K562 (cell line): ENCODE data around the gene MBP. TPM values are rescaled to one million over a fixed set of nuclear protein-coding genes. Genes with fewer than 3 reads are reported as not detected.

Experiments used
- ATAC-seq: fragments of 200-7000 bp; cut with Tn5 transposase; 3 replicates; pipeline ENCODE4 v1.9.1; 2020; ENCODE audit warnings: moderate library complexity
- BruUV-seq: library from RNA; stranded (reverse); fragments of 400-500 nt; replicated peaks from 2 replicates; lab custom pipeline; 2021; lab: Mats Ljungman, UMichigan
- CTCF ChIA-PET: fragments of 300-600 bp; formaldehyde crosslinking; extraction: SDS; loops from one replicate; lab custom pipeline; 2021; ENCODE audit warnings: low intra/inter-chr PET ratio; lab: Yijun Ruan, JAX
- POLR2A ChIA-PET: fragments of 300-600, 350-650 bp; sonication (Branson Sonifier 250); formaldehyde crosslinking; extraction: SDS; loops from one replicate; lab custom pipeline; 2021; ENCODE audit warnings: antibody characterized with exemption, inconsistent platforms; lab: Yijun Ruan, JAX
- DNase-seq, 4 experiments: peaks; one replicate each; pipeline versions ENCODE4 v3.0.0 to v3.0.0-alpha.2; 2011 to 2018; ENCODE audit warnings: low spot score in 3 of 4, mixed read lengths in 3 of 4; ENCODE audit errors: extremely low read depth in 1 of 4
- FAIRE-seq: peaks from 2 replicates; lab custom pipeline; 2011; peaks lifted over from hg19 to GRCh38; lab: Jason Lieb, UNC
- H2AFZ ChIP-seq: 2 replicates; pipeline ENCODE4 v1.6.0; 2011; ENCODE audit warnings: low read depth, low read length, control low read depth, inconsistent platforms
- H3K27ac ChIP-seq: fragments of 200-600 bp; 3 replicates; pipeline ENCODE4 v1.8.0; 2011; ENCODE audit warnings: low read depth, mild to moderate bottlenecking, control low read depth, inconsistent platforms, low read length, moderate library complexity, mixed read lengths; ENCODE audit errors: extremely low read depth
- H3K27me3 ChIP-seq, 2 experiments: fragments of 300-600 bp in 1 of 2; 2 replicates in 1 of 2; 3 replicates in 1 of 2; pipeline versions ENCODE4 v1.6.0 to v1.8.0; 2011; ENCODE audit warnings: inconsistent platforms in 2 of 2, low read length in 2 of 2, mild to moderate bottlenecking in 1 of 2, mixed read lengths in 1 of 2, moderate library complexity in 1 of 2; ENCODE audit not compliant: control insufficient read depth in 2 of 2, insufficient read depth in 2 of 2
- H3K36me3 ChIP-seq: fragments of 300-600 bp; 3 replicates; pipeline ENCODE4 v1.8.0; 2011; ENCODE audit warnings: mild to moderate bottlenecking, low read length, inconsistent platforms; ENCODE audit not compliant: control insufficient read depth, insufficient read depth
- H3K4me1 ChIP-seq, 2 experiments: fragments of 200-600 bp in 1 of 2; replicated peaks in 1 of 2; 2 replicates in 1 of 2; 3 replicates in 1 of 2; pipeline versions ENCODE4 v1.5.1 to v1.8.0; 2011; ENCODE audit warnings: inconsistent platforms in 2 of 2, low read length in 2 of 2, mild to moderate bottlenecking in 1 of 2, mixed read lengths in 1 of 2, moderate library complexity in 1 of 2; ENCODE audit not compliant: control insufficient read depth in 2 of 2, insufficient read depth in 2 of 2
- H3K4me2 ChIP-seq: 2 replicates; pipeline ENCODE4 v1.6.1; 2011; ENCODE audit warnings: low read length, control low read depth, inconsistent platforms, mixed read lengths; ENCODE audit not compliant: insufficient read depth
- H3K4me3 ChIP-seq: fragments of 200-600 bp; sonication (generic), shearing (Covaris generic); 2 replicates; pipeline ENCODE4 v1.5.1; 2016; ENCODE audit warnings: control low read depth, inconsistent platforms
- H3K79me2 ChIP-seq: fragments of 200-600 bp; 3 replicates; pipeline ENCODE4 v1.8.0; 2011; ENCODE audit warnings: low read length, inconsistent platforms; ENCODE audit not compliant: control insufficient read depth, insufficient read depth
- H3K9ac ChIP-seq, 2 experiments: 2 replicates each; pipeline versions ENCODE4 v1.6.0 to v1.6.1; 2011; ENCODE audit warnings: low read depth in 2 of 2, low read length in 2 of 2, control low read depth in 1 of 2, inconsistent platforms in 1 of 2, mild to moderate bottlenecking in 1 of 2, mixed read lengths in 1 of 2; ENCODE audit not compliant: insufficient read depth in 1 of 2
- H3K9me1 ChIP-seq: one replicate; pipeline ENCODE4 v1.6.0; 2011; ENCODE audit warnings: inconsistent platforms, mild to moderate bottlenecking, low read length, moderate library complexity; ENCODE audit not compliant: control insufficient read depth, insufficient read depth
- H3K9me3 ChIP-seq: replicated peaks from 2 replicates; pipeline ENCODE4 v1.5.1; 2011; ENCODE audit warnings: low read depth, low read length, inconsistent platforms; ENCODE audit not compliant: control insufficient read depth, insufficient read depth
- H4K20me1 ChIP-seq: replicated peaks from 2 replicates; pipeline ENCODE4 v1.6.1; 2011; ENCODE audit warnings: low read length, inconsistent platforms, mixed read lengths; ENCODE audit not compliant: control insufficient read depth, insufficient read depth
- FOXK2 ChIP-seq, 2 experiments: fragments of 450-650 bp; IDR thresholded peaks in 1 of 2; conservative IDR thresholded peaks in 1 of 2; 2 replicates each; pipeline ENCODE4 v1.6.1; 2016; ENCODE audit warnings: low read depth in 2 of 2, mild to moderate bottlenecking in 1 of 2
- HMGN3 ChIP-seq: IDR thresholded peaks from 2 replicates; pipeline ENCODE4 v1.6.1; 2011; ENCODE audit warnings: borderline replicate concordance, low read depth, mild to moderate bottlenecking, mixed read lengths, low read length; ENCODE audit not compliant: insufficient read length; ENCODE audit errors: extremely low read depth
- KDM2B ChIP-seq: fragments of 250-450 bp; sonication (Bioruptor Pico); IDR thresholded peaks from 2 replicates; pipeline ENCODE4 v1.8.0; 2021; ENCODE audit warnings: mild to moderate bottlenecking, moderate library complexity
- MEIS2 ChIP-seq: fragments of 450-650 bp; IDR thresholded peaks from 2 replicates; pipeline ENCODE4 v1.6.1; 2014; ENCODE audit warnings: mild to moderate bottlenecking; ENCODE audit not compliant: partially characterized antibody
- RBM39 ChIP-seq: fragments of 200-400 bp; formaldehyde crosslinking; optimal IDR thresholded peaks from 2 replicates; pipeline ENCODE3; 2018; ENCODE audit warnings: low read depth, low read length
- TAF1 ChIP-seq: IDR thresholded peaks from 2 replicates; pipeline ENCODE4 v1.6.1; 2011; ENCODE audit warnings: mild to moderate bottlenecking, low read length, moderate library complexity; ENCODE audit not compliant: insufficient read depth, control insufficient read depth, severe bottlenecking; ENCODE audit errors: extremely low read depth
- ZBTB17 ChIP-seq: fragments of 450-650 bp; formaldehyde crosslinking; IDR thresholded peaks from 2 replicates; pipeline ENCODE4 v1.4.0; 2020; ENCODE audit warnings: mild to moderate bottlenecking
- ZNF197 ChIP-seq: fragments of 200-800 bp; sonication (Bioruptor generic); IDR thresholded peaks from 2 replicates; pipeline ENCODE4 v1.6.1; 2016; ENCODE audit warnings: low read depth, missing genetic modification characterization, missing compliant biosample characterization
- ZNF263 ChIP-seq: sonication (generic); formaldehyde crosslinking; IDR thresholded peaks from 2 replicates; pipeline ENCODE4 v1.8.0; 2022; ENCODE audit warnings: mild to moderate bottlenecking, missing genetic modification reagents, borderline replicate concordance
- ZNF282 ChIP-seq: sonication (generic); formaldehyde crosslinking; IDR thresholded peaks from 2 replicates; pipeline ENCODE4 v1.8.1; 2023; ENCODE audit warnings: missing genetic modification reagents
- ZNF707 ChIP-seq: fragments of 250-450 bp; sonication (Bioruptor Pico); conservative IDR thresholded peaks from 2 replicates; pipeline ENCODE4 v1.8.0; 2022; ENCODE audit warnings: inconsistent platforms, mild to moderate bottlenecking, moderate library complexity
- WGBS: fragments of 100-300 bp; shearing (Covaris generic); methylation state at CpG from one replicate; pipeline ENCODE4 v1.1.6; 2016; ENCODE audit warnings: low coverage, mixed read lengths; ENCODE audit not compliant: insufficient coverage; ENCODE audit errors: missing lambda C conversion rate; 5-methylcytosine and 5-hydroxymethylcytosine counted together
- in situ Hi-C: fragments of 300-500 bp; cut with MboI; formaldehyde crosslinking; loops from 4 replicates; pipeline ENCODE4 v1.15.0; 2018; ENCODE audit warnings: inconsistent platforms, mixed read lengths
- intact Hi-C: fragments of 100-400 bp; cut with micrococcal nuclease; formaldehyde crosslinking; loops from 2 replicates; pipeline ENCODE4 v1.14.2; 2022
- polyA plus RNA-seq, 8 experiments: library from polyadenylated mRNA; depleted of rRNA in 4 of 8; stranded (reverse) in 5 of 8; unstranded in 3 of 8; fragments of >200 nt; fragmentation: Nextera tagmentation in 2 of 8; fragmentation: Illumina TruSeq in 1 of 8; extraction: Ambion mirVana in 2 of 8; extraction: Trizol in 1 of 8; gene quantifications; 2 replicates each; pipeline versions ENCODE4 v1.2.1 to v1.2.3, GENCODE V29; 2011 to 2014; ENCODE audit warnings: inconsistent platforms in 1 of 8, missing spikeins in 1 of 8
- total RNA-seq, 7 experiments: library from RNA; depleted of rRNA in 6 of 7; stranded (reverse); fragments of >200 nt in 6 of 7; fragmentation: Illumina TruSeq in 2 of 7; extraction: Trizol in 2 of 7; gene quantifications; 2 replicates each; pipeline versions ENCODE4 v1.2.1 to v1.2.3, GENCODE V29; 2011 to 2021; ENCODE audit warnings: low replicate concordance in 1 of 7
- TF ChIP-seq, protein P1 (sequence below): fragments of 250-450 bp; sonication (Bioruptor Pico); IDR thresholded peaks from 2 replicates; pipeline ENCODE4 v1.5.0; 2020; ENCODE audit warnings: mild to moderate bottlenecking

MBP gene
- total and polyA plus RNA-seq, 9 of the 15 experiments (the other 6 are each of a cell fraction or from before 2014, with no cell fraction given), result 0.09 TPM; not detected in 8

DNA sequence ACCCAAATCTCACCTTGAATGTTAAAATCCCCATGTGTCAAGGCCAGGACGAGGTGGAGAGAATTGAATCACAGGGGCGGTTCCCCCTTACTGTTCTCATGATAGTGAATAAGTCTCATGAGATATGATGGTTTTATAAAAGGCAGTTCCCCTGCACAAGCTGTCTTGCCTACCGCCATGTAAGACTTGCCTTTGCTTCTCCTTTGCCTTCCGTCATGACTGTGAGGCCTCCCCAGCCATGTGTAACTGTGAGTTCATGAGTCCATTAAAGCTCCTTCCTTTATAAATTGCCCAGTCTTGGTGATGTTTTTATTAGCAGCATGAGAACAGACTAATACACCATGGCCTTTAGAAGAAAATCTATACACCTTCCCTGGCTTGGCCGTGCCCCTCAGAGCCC lies 7.4 kb upstream of the MBP start:
- H3K79me2 ChIP-seq, result no peaks in the 10 kb centered on the region
- CTCF ChIA-PET, result no interaction called here
- TF ChIP-seq, protein P1, sequence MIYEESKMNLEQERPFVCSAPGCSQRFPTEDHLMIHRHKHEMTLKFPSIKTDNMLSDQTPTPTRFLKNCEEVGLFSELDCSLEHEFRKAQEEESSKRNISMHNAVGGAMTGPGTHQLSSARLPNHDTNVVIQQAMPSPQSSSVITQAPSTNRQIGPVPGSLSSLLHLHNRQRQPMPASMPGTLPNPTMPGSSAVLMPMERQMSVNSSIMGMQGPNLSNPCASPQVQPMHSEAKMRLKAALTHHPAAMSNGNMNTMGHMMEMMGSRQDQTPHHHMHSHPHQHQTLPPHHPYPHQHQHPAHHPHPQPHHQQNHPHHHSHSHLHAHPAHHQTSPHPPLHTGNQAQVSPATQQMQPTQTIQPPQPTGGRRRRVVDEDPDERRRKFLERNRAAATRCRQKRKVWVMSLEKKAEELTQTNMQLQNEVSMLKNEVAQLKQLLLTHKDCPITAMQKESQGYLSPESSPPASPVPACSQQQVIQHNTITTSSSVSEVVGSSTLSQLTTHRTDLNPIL (CRISPR knock-in tag), result no peak
- TF ChIP-seq MEIS2, result no peak
- no peak for TF ChIP-seq ZNF263 (CRISPR knock-in tag)
- TF ChIP-seq HMGN3, result no peak
- TF ChIP-seq TAF1, result no peak
- no peak for TF ChIP-seq ZBTB17 (CRISPR knock-in tag)
- no peak for TF ChIP-seq FOXK2 (conservative IDR thresholded peaks at IDR 0.05 in 1 of 2, IDR thresholded peaks at IDR 0.05 in 1 of 2; ENCODE audit: low read depth in 2 of 2)
- no peak for TF ChIP-seq ZNF282 (CRISPR knock-in tag)
- TF ChIP-seq RBM39, result no peak
- no peak for TF ChIP-seq ZNF707 (CRISPR knock-in tag)
- TF ChIP-seq KDM2B (CRISPR knock-in tag), result no peak
- no peak for TF ChIP-seq ZNF197
- TF ChIP-seq, all 486 proteins: peak for 0
- Histone ChIP-seq H4K20me1 (no peaks in the 10 kb centered on the region), H3K4me3 (no peak overlapping the region), H3K27me3 (no peaks in the 10 kb centered on the region), H3K27ac (no peak overlapping the region), H3K36me3 (no peaks in the 10 kb centered on the region), H3K9ac (no peak overlapping the region), H2AFZ (no peak overlapping the region), H3K9me1 (no peaks in the 10 kb centered on the region), H3K9me3 (no peaks in the 10 kb centered on the region), H3K4me2 (no peak overlapping the region), H3K4me1 (no peaks in the 10 kb centered on the region)
- ATAC-seq (no peak), DNase-seq (no peak), FAIRE-seq (no peak)
- 4% methylated on average over 4 of the region's 5 CpGs for WGBS
- intact Hi-C loops (no loop called here), in situ Hi-C loops (no loop called here)
- POLR2A ChIA-PET, result no interaction called here
- BruUV-seq, result no TSS peak
